8988T (cell line): Measurements from ENCODE around the gene TMEM87A.

Experiments used
- DNase-seq: peaks from one replicate; pipeline ENCODE4 v3.0.0; 2011

Gene TMEM87A

DNA sequence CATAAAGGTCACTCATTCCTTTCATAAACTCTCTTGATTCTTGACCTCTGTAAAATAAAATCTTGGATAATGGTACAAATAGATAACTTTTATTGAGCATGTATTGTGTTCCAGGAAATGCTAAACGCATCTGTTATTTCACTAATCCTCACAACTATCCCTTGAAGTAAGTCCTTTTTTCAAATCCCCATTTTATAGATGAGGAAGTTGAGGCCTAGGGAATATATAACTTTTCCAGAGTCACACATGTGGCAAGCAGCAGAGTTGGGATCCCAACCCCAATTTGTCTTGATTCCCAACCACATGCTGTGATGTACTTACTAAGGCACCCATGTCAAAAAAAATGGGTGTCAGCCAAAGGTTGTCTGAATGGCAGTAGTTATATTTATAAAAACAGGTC, 71.4 kb downstream of the TMEM87A start:
- DNase-seq, result no peak

DNA sequence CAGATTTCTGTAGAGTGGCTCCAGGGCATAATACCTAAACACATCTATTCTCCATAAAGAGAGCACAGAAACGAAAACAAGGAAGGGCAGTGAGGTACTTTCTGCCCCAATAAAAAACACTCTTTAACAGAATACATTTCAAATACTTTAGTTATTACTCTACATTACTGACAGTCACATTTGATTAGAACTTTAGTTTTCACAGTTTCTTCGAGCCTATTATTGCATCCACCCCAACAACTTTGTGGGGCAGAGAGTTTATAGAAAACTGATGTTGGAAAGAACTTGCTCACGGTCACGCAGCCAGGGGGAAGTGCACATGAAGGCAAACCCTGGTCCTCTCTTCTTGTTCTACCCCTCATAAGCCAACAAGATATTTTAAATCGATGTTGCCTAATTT, 74.1 kb downstream of the TMEM87A start:
- no peak for DNase-seq

- no peak for DNase-seq
These were observed 74.7 kb downstream of the TMEM87A start for GRCh38 chr15:42198516-42198915.

DNA sequence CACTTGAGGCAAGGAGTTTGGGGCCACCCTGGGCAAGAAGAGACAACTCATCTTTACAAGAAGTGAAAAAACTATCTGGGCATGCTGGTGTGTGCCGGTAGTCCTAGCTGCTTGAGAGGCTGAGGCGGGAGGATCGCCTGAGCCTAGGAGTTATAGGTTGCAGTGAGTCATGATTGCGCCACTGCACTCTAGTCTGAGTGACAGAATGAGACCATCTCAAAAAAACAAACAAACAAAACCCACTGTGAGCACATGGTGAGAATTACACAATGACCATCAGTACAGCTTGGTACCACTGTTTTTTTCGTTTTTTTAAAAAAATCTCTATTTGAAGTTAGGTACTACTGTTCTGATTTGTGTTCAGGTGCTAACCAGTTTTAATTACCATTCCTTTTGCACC, 78.7 kb downstream of the TMEM87A start:
- DNase-seq, result no peak

GRCh38 chr15:42193383-42193782, 79.8 kb downstream of the TMEM87A start:
- no peak for DNase-seq

DNA sequence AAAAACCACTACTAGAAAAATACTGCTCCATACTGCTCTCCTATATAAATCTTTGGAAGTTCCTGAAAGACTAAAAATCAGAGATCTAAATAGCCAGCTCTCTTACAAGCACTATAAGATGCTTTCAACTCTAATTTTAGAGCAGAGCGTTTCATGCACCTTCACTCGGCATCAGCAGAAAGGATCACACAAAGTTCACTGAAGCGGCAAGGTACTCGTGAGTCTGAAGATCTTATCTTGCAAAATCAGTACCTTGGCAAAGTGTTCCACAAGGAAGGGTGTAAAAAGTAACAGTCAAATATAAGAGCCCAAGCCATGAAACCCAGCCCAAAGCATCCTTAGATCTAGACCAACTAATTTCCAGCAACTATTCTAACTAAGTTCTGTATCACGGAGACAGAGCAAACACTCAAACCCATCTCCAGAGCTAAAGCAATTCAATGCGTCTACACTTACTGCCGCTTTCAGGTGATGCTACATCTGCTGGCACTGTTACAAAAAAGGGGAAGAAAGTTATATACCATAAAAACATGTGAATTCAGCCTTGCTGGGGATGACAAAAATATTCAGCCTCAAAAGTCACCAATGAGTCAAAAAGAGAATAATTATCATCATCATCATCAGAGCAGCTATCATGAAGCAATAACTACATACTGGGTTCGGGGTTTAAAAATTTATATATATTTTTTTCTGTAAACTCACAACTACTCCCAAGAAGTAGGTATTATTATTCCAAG, 81.5 kb downstream of the TMEM87A start:
- no peak for DNase-seq

DNA sequence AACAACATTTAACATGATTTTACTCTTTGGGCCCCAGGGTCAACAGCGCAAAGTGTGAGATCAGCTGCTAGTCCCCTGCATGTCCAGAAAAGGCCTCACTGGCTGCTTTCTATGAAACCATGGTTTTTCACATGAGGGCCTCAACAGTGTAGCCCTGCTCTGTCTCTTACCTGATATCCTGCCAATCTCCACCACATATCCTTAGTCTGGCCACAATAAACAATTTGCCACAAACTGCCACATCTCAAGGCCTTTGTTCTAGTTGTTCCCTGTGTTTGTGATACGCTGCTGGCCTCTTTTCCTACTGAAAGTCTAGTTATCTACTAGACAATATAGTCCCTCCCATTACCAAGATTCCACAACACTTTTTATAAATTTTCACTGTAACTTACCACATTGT, 82.9 kb downstream of the TMEM87A start:
- DNase-seq, result no peak

GRCh38 chr15:42185801-42186200, 87.4 kb downstream of the TMEM87A start:
- DNase-seq, result no peak

DNA sequence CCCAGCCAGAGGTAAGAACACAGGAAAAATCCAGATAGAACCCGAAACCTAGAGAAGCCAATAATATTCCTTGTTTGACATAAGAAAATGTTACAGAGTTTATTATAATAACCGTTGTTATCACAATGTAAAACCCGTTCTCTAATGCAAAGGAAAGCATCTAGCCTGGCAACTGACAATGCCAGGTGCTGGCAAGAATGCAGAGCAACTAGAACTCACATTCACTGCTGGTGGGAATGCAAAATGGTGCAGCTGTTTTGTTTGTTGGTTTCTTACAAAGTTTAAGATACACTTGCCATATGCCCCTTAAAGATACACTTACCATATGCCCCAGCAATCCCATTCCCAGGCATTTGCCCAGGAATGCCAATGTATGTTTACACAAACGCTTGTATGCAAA, 88.5 kb downstream of the TMEM87A start:
- DNase-seq, result no peak

DNA sequence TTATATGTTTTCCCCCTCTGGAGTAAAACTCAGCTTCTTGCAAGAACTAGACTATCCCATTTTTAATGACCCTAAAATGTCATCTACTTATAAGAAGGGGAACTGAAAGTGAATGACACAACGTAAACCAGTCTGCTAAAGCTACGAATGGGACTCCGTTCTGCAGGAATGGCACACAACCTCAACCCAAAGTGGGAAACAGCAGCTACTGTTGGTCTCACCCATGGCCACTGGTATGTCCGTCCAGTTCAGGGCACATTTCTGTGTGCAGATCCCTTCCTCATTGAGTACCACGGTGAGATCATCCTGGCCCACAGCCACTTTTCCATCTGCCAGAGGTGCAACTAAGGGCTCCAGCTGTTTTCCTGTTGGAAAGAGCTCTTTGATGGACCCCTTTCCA, 88.9 kb downstream of the TMEM87A start:
- no peak for DNase-seq

GRCh38 chr15:42182961-42183360, 90.3 kb downstream of the TMEM87A start:
- DNase-seq, result no peak

DNA sequence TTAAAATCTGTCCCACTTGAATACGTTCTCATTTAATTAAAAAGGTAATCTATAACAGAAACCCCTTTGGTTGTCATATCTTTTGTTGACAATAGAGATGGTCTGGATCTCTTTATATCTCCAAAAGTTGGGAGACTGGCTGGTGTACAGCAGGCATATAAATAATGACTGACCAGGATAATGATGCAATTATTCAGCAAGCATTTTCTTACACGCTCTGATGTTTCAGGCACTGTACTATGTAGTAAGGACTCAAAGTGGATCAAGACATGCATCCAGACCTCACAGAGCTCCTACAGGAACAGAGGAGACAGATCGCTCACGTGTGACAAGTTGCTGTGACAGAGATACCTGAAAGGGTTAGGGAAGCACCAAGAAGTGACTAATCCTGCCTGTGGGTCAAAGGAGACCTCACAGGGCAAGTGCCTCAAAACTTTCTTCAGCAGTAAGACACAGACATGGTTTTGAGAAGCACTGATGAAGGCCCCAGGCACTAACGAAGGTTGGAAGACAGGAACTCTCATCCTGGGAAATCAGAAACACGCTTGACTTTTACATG, 90.8 kb downstream of the TMEM87A start:
- DNase-seq, result no peak

- no peak for DNase-seq
These were observed 95.2 kb downstream of the TMEM87A start for GRCh38 chr15:42178056-42178455.

DNA sequence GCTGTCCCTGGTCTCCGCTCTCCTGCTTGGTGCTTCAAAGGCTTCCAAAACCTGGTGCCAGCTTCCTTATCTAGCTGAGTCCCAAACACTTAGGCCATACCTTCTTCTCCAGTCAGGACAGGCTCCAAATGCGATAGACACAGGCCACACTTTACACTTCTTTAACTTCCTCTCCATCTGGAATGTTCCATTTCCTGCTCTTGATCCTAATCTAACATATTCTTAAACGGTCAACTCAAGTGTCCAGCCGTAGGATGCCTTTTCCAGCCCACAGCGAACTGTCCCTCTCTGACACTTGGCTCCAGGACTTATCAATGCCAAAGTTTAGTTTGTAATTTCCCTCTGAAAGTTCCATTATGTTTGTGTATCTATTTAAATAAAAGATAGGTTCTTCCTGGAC, 97.6 kb downstream of the TMEM87A start:
- no peak for DNase-seq

GRCh38 chr15:42172475-42172874, 100.8 kb downstream of the TMEM87A start:
- no peak for DNase-seq

DNA sequence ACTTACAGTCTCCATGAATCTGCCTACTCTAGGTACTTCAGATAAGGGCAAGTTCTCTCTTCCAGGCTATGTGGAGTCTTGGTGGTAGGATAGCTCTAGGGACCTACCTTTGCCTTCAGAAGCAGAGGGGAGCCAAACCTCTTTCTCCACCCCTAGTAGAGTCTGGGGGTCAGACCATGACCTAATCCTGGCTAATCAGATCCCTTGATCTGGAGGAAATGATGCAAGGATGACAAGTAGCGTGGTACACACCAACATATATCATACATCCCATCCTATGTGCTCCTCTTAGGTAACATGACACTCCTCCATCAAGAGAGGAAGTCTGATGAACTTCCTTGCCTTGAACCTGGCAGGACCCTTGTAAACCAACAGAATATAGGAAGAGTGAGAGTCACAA, 101.4 kb downstream of the TMEM87A start:
- no peak for DNase-seq

DNA sequence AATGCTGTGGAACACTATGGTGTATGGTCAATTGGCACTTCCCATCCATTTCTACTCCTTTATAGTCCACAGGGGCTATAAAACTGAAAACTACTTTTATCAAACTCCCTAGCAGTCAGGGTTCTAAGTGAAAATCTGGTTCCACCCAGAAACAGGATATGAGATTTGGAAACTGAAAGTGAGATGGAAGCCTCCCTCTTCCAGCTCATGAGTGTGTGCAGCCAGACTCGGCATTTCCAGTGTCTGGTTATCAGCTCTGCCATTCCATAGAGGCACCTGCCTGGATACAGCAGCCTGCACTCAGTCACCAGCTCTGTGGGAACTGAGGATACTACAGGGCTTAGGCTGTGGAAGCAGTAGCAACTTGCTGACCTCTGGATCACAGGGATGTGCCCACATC, 102.1 kb downstream of the TMEM87A start:
- no peak for DNase-seq

GRCh38 chr15:42166225-42166940, 106.8 kb downstream of the TMEM87A start:
- DNase-seq, result no peak

GRCh38 chr15:42165106-42165505, 108.1 kb downstream of the TMEM87A start:
- no peak for DNase-seq

DNA sequence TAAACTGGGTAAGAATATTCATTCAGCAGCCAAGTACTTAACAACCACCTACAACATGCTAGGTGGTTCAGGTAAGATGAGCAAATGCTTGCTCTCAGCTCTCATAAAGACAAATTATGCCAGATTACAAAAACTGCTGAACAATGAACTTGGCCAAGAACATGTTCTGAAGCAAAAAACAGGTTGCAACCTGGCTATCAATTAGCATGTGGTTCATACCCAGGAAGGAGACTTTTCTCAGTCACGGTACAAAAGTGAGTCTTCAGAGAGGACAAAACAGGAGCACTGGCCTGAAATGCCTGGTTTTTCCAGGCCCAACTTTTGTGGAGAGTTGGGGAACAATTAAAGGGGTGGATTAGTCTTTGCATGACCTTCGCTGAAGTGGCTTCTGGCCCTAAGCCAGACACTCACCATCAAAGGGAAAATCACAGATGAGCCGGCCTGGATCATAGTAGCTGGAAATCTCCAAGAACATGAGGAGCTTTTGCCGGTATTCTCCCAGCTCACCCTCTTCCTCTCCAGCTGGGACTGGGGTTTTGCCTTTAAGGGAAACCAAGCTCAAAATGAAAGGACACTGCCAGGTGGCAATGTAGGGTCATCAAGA, 109.2 kb downstream of the TMEM87A start:
- DNase-seq, result no peak

DNA sequence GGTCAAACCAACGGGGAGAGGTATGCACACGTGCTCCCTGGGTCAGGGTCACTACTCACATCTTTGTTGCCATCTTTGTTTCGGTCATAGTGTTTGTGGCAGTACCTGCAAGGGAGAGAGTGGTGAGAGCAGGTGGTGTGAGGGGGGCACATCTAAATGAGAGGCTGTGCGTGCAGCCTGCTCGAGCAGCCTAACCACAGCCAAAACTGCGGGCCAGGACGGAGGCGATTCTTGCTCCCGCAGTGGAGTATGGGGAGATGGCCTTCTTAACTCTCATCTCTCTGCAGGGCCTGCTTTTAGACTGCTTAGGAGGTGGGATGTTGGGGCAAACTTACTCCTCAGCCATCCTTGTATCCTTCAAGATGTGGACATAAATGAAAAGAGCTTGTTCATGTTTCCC, 109.9 kb downstream of the TMEM87A start:
- no peak for DNase-seq
